ENCODE data around the gene SPTBN5.

GRCh38 chr15:41801850-41802455 lies 91.9 kb downstream of the SPTBN5 start:
- no peak for TF ChIP-seq POLR2AphosphoS5 (IDR thresholded peaks at IDR 0.05; ENCODE audit: low read depth, low read length)
- TF ChIP-seq TAF1 (IDR thresholded peaks at IDR 0.05; ENCODE audit: borderline replicate concordance, insufficient read depth, low read length): no peak
- TF ChIP-seq REST (IDR thresholded peaks at IDR 0.05; ENCODE audit: insufficient read depth in 1 of 2, low read depth in 2 of 2, low read length in 2 of 2): no peak
- no peak for TF ChIP-seq SIN3A (IDR thresholded peaks at IDR 0.05; ENCODE audit: borderline replicate concordance, insufficient read depth, low read length)
- TF ChIP-seq FOXP2 (optimal IDR thresholded peaks at IDR 0.05; ENCODE audit: borderline replicate concordance, extremely low read depth, extremely low read length, insufficient read depth): no peak
